ENCODE results near the gene BRAF. TPM values are rescaled to one million over a fixed set of nuclear protein-coding genes. Genes with fewer than 3 reads are reported as not detected.

The BRAF gene
- total and polyA plus RNA-seq, 2 of the 8 experiments (the other 6 are each of a cell fraction or from before 2014, with no cell fraction given): 11.4 to 32.6 TPM

DNA sequence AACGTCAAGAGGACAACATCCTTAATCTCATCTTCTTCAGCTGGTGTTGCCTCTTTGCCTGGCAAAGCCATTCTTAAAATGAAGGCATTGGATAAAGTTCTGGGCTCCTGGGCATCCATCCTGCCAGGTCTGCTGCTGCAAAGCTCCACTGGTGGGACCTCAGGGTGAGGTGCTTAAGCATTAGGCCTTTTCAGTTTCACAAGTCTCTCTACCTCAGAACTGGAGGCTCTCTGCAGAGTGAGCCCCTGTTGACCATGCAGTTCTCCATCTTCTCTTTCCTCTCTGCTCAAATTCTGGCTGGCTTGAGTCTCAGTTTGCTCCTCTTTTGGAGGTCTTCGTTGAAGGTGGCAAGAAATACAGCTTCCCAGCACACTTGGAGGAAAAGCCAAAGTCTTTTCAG is 42.7 kb upstream of the BRAF start:
- no peak overlapping the region for H2BK12ac ChIP-seq (ENCODE audit: low read depth, low read length)
- 85% methylated on average over 1 of the region's 2 CpGs; no CpG with 5 or more reads in 1 of the 2 experiments for whole genome bisulfite sequencing, 2 experiments (ENCODE audit: extremely low coverage in 1 of 2, insufficient coverage in 1 of 2, insufficient read length in 1 of 2, insufficient replicate concordance in 2 of 2, low coverage in 1 of 2, low lambda C conversion rate in 2 of 2, missing lambda C conversion rate in 1 of 2)
- CTCF ChIA-PET (ENCODE audit: partially characterized antibody): interaction anchor here (1.4 kb wide), 1 partner anchor 263 kb away, joined by 4 read pairs; no protein-coding TSS in a partner anchor
- no peak for TF ChIP-seq ATF2 (IDR thresholded peaks at IDR 0.05; ENCODE audit: low read length)
- TF ChIP-seq, protein P1, sequence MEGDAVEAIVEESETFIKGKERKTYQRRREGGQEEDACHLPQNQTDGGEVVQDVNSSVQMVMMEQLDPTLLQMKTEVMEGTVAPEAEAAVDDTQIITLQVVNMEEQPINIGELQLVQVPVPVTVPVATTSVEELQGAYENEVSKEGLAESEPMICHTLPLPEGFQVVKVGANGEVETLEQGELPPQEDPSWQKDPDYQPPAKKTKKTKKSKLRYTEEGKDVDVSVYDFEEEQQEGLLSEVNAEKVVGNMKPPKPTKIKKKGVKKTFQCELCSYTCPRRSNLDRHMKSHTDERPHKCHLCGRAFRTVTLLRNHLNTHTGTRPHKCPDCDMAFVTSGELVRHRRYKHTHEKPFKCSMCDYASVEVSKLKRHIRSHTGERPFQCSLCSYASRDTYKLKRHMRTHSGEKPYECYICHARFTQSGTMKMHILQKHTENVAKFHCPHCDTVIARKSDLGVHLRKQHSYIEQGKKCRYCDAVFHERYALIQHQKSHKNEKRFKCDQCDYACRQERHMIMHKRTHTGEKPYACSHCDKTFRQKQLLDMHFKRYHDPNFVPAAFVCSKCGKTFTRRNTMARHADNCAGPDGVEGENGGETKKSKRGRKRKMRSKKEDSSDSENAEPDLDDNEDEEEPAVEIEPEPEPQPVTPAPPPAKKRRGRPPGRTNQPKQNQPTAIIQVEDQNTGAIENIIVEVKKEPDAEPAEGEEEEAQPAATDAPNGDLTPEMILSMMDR (IDR thresholded peaks at IDR 0.05; ENCODE audit: control extremely low read depth in 1 of 3, insufficient read depth in 1 of 3, low read depth in 1 of 3, low read length in 3 of 3): no peak
- no peak for TF ChIP-seq POLR2A (IDR thresholded peaks at IDR 0.05; ENCODE audit: control extremely low read depth in 1 of 2, low read depth in 2 of 2, low read length in 2 of 2)
- TF ChIP-seq BRCA1 (IDR thresholded peaks at IDR 0.05; ENCODE audit: low read depth, low read length): no peak
- no peak for TF ChIP-seq TEAD4 (IDR thresholded peaks at IDR 0.05; ENCODE audit: low read depth, low read length)
- TF ChIP-seq CEBPB (IDR thresholded peaks at IDR 0.05; ENCODE audit: low read depth, low read length): no peak
- TF ChIP-seq SIN3A (conservative IDR thresholded peaks at IDR 0.05 in 1 of 2, IDR thresholded peaks at IDR 0.05 in 1 of 2; ENCODE audit: low read depth in 1 of 2, low read length in 2 of 2): no peak
- TF ChIP-seq SIRT6 (IDR thresholded peaks at IDR 0.05; ENCODE audit: low read length): no peak
- TF ChIP-seq SUZ12 (IDR thresholded peaks at IDR 0.05; ENCODE audit: low read length): no peak
- no peak for TF ChIP-seq TBP (IDR thresholded peaks at IDR 0.05; ENCODE audit: low read depth, low read length)
- no peak for TF ChIP-seq TAF1 (IDR thresholded peaks at IDR 0.05; ENCODE audit: low read depth, low read length)

More for the DNA sequence above, 42.7 kb upstream of the BRAF start:
- FAIRE-seq: no peak
- H4K20me1 ChIP-seq (replicated peaks in 1 of 2; ENCODE audit: control insufficient read depth in 1 of 2, insufficient read depth in 2 of 2, low read length in 2 of 2): no peaks in the 10 kb centered on the region
- no peak overlapping the region for H3K4me3 ChIP-seq (ENCODE audit: extremely low read depth in 1 of 4, insufficient read depth in 2 of 4, low read depth in 3 of 4, low read length in 4 of 4)
- no peak overlapping the region for H2BK120ac ChIP-seq (replicated peaks; ENCODE audit: low read depth, low read length)
- no peak overlapping the region for H4K8ac ChIP-seq (ENCODE audit: extremely low read depth, insufficient read depth, low read length)
- no peaks in the 10 kb centered on the region for H3K79me2 ChIP-seq (ENCODE audit: control insufficient read depth in 1 of 2, insufficient read depth in 2 of 2, low read length in 2 of 2)
- H3K23ac ChIP-seq (ENCODE audit: insufficient read length): no peak overlapping the region
- no peak overlapping the region for H3K14ac ChIP-seq (ENCODE audit: insufficient read length)
- H2BK15ac ChIP-seq (ENCODE audit: low read length): no peak overlapping the region
- no peak overlapping the region for H3K56ac ChIP-seq (replicated peaks; ENCODE audit: insufficient read length, low read depth, low read length)
- no peaks in the 10 kb centered on the region for H3K79me1 ChIP-seq (ENCODE audit: low read depth, low read length)
- no peak overlapping the region for H2AK5ac ChIP-seq (ENCODE audit: low read depth, low read length)
- no peak for DNase-seq (ENCODE audit: low read depth in 1 of 2, low spot score in 2 of 2)
- H3K27me3 ChIP-seq (replicated peaks in 1 of 4; ENCODE audit: control insufficient read depth in 3 of 4, extremely low read depth in 1 of 4, insufficient read depth in 3 of 4, low read length in 3 of 4): no peaks in the 10 kb centered on the region
- H3K4me2 ChIP-seq (ENCODE audit: insufficient read depth in 1 of 2, low read depth in 2 of 2, low read length in 2 of 2): no peak overlapping the region
- no peaks in the 10 kb centered on the region for H3K9me3 ChIP-seq (ENCODE audit: insufficient read depth in 2 of 2, low read depth in 1 of 2, low read length in 1 of 2)
- no peak overlapping the region for H3K27ac ChIP-seq (ENCODE audit: low read depth, low read length)
- POLR2A ChIA-PET (ENCODE audit: partially characterized antibody): interaction anchor here (0.6 kb wide), 1 partner anchor 94 kb away, joined by 3 read pairs; no protein-coding TSS in a partner anchor
- H3K36me3 ChIP-seq (ENCODE audit: control insufficient read depth in 2 of 4, insufficient read depth in 4 of 4, low read length in 3 of 4): no peaks in the 10 kb centered on the region
- no peak overlapping the region for H2BK20ac ChIP-seq (ENCODE audit: low read length)
- H3K23me2 ChIP-seq (ENCODE audit: low read depth, low read length): no peaks in the 10 kb centered on the region
- H3K9ac ChIP-seq (replicated peaks in 1 of 4; ENCODE audit: extremely low read depth in 1 of 4, low read depth in 3 of 4, low read length in 3 of 4): no peak overlapping the region
- H2BK5ac ChIP-seq (ENCODE audit: low read depth, low read length): no peak overlapping the region
- H3K18ac ChIP-seq (ENCODE audit: extremely low read depth, low read length): no peak overlapping the region
- H3K4ac ChIP-seq (replicated peaks; ENCODE audit: insufficient read length, low read depth, low read length): no peak overlapping the region
- H4K5ac ChIP-seq (ENCODE audit: insufficient read length, low read depth, low read length): no peak overlapping the region
- H3K4me1 ChIP-seq (replicated peaks in 1 of 4; ENCODE audit: control insufficient read depth in 3 of 4, insufficient read depth in 4 of 4, low read length in 3 of 4): no peaks in the 10 kb centered on the region
- H4K91ac ChIP-seq (replicated peaks; ENCODE audit: insufficient read length, low read length): no peak overlapping the region
- no peak overlapping the region for H2AFZ ChIP-seq (ENCODE audit: low read length)
